Measurements from ENCODE around the gene QTRT2.
A peak's percentile ranks its signal among the peaks of the same experiment; 100 is the strongest.

The QTRT2 gene

DNA sequence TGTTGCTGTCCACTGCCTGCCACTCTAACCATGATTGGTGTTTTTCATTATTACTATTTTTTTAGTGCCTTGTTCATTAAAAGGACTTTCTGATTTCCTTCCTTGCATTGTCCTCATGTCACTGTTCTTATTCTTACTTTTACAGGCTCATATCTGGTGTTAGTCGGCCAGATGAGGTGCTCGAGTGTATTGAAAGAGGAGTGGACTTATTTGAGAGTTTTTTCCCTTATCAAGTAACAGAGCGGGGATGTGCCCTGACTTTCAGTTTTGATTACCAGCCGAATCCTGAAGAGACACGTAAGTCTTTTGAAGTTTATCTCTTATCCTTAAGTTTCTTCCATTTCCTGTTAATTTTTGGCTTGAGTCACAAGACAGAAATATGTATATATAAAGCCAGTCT lies 23.2 kb downstream of the QTRT2 start:
- DNase-seq = no peak

DNA sequence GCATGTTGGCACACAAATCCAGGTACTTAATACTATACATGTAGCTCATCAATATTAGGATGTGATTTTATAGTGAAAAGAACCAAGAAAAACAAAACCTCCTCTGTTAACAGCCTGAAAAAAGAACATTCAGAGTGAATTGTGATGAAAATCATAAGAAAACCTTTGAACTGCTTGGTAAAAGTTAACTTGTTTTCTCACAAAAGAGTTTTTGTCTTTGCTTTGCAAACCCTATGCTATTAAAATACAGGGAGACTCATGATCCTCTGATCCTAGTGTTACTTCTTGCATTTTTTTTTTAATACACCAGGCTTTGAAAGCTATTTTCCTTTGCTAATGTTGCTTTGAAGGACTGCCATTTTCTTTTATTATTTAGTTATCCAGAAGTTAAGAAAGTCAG lies 23.7 kb downstream of the QTRT2 start:
- no peak for DNase-seq

DNA sequence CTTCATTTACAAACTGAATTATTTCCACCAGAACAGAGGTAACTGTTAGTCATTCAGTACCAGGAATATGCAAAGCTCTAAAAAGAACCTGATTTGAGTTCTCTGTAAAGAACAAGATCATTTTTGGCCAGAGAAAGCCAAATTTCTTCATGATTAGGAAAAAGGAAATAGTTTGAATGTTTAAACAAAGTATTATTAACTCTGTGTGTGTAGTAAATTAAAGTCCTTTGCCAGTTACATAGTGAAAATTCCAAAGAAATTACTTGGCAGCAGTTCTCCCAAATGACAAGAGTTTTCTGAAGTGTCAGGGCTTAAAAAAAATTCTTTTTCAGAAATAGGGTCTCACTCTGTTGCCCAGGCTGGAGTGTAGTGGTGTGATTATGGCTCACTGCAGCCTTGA lies 24.5 kb downstream of the QTRT2 start:
- no peak for DNase-seq

DNA sequence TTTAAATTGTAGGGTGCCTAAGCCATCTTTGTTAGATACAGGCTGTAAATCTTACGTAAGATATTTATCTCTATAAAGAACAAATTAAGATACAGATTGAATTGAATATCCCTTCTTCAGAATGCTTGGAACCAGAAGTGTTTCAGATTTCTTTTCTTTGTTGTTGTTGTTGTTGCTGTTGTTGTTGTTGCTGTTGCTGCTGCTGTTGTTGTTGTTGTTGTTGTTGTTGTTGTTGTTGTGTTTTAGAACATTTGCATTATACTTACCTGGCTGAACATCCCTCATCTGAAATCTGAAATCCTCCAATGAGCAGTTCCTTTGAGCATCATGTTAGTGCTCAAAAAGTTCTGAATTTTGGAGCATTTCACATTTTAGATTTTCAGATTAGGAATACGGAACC lies 26.6 kb downstream of the QTRT2 start:
- no peak for DNase-seq

DNA sequence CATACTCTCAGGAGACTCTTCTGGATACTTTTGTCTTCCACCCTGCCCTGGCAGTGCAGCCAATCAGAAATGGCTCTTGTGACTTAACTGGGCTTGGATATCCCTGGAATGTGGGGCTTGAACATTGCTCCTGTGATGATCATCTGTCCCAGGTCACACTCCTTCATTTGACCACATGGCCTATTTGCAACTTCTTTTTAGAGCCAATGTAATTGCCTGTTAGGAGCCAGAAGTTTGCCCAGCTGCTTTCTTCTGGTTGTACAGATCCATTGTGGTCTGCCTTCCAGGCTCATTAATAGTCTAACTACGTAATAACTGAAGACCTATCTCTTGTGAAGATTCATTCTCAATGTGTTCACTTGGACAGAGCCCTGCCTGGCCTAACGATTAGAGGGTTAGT lies 29.8 kb downstream of the QTRT2 start:
- DNase-seq = no peak

DNA sequence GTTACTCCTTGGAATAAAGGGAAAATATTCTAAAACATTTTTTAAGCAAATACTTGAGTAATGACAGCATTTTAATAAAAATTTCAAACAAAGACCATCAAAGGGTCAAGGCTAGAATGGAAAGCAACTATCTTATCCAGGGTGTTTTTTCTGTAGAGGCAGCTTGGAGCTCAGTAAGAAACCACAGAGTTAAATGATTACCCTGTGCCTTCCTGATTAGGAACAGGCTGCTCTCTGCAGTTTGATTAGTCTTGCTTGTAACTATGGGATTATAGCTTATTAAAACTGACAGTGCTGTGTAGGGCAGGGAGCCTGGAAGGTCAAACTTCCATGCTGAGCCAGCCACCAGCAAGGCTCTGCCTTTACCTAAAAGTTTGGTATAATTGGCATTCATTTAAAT lies 33.1 kb downstream of the QTRT2 start:
- DNase-seq = no peak

DNA sequence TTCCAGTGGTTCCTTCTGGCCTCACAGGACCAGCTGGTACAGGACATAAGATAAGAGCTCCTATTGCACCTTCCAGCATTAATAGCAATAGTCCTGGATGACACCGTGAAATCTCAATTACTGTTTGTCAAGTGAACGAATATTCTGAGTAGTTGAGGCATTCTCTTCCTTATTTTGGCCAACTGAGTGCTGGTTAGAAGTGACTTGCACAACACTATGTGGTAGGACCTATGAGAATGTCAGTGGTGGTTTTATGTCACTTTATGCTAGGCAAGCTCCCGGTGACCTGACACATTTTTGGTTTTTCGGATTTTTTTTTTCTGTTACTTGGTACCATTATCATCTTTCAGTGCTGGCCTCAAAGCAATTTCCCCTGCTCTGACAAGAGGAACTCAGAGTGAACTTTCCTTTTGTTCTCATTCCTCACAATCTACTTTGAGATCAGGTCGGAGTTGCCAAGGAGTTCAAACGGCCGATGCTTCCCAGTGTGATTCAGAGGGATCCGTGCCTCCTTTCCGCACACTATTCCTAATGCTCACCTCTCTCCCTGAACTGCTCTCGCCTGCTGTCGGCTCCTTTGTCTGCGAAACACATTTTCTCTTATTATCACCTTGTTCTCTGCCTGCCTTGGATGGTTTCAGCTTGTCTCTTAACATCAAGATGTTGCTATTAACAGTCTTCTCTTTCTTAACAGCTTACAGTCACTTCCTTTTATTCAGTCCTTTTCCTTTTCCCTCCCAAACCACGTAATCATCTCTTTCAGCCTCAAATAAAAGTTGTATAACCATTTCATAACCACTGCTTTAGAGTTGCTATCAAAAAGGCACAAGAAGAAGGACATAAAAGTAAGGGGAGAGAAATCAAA lies 35.8 kb downstream of the QTRT2 start:
- DNase-seq = peak; percentile 29

DNA sequence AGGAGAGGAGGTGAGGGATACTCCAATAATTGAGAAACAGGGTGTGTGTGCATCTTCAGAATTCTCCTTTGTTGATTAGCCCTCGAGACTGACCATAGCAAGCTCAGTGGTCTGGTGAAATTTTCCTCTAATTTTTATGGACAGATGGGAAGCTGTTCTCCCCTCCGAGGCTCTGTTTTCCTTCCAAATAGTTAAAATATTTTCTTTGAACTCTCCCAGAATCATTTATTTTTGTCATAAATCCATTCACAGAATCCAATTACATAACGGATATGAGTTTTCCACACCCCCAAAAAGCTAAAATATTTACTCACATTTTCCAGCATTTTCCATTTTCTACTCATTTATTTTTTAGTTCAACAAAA lies 36.5 kb downstream of the QTRT2 start:
- no peak for DNase-seq

DNA sequence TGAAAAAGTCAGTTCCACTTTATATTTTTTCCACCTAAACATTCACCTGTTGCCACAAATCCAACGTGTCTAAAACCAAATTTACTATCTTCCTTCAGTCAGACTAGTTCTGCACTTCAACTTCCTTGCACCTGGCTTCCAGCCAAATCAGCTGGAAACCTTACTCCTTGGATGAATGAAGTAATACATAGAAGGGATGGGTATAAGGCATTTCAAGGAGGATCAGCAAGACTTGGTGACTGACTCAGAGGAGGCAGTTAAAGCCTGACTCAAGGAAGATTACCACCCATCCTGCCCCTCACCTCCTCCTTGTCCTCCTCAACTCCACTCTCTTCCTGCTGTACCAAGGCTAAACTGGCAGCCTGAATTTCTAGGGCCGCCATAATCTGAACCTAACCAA lies 37.1 kb downstream of the QTRT2 start:
- DNase-seq = no peak

DNA sequence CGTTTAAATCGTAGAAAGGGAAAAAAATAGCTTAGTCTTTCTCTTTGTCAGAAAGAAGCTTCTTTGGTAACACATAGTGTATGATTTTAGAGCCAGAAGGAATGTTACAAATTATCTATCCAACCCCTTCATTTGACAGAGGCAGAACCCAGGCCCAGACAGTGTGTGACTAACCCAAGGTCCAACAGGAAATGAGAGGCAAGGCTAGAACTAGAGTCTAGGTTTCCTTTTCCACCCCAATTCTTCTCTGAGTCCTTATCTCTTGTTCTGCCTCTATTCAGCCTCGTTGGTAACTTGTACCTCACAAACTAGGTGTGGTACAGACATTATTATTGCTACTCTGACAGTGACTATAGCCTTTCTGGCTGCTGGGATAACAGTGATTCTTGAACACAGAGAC lies 39.3 kb downstream of the QTRT2 start:
- no peak for DNase-seq

DNA sequence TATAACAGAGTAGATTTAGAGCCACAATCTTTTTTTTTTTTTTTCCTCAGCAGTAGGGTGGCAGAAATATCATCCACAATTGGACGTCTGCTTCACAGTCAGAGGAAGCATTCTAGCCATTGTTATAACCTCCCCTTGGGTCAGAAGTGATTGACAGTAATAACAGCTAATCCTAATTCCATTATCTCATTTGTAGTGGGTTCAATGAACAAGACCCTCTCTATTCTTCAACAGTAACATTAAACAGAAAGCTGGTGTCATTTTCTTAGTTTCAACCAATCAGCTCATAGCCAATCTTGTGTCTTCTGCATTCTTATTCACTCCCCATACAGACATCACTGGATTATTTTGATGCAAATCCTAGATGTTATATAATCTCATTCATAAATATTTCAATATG lies 44.6 kb downstream of the QTRT2 start:
- no peak for DNase-seq

DNA sequence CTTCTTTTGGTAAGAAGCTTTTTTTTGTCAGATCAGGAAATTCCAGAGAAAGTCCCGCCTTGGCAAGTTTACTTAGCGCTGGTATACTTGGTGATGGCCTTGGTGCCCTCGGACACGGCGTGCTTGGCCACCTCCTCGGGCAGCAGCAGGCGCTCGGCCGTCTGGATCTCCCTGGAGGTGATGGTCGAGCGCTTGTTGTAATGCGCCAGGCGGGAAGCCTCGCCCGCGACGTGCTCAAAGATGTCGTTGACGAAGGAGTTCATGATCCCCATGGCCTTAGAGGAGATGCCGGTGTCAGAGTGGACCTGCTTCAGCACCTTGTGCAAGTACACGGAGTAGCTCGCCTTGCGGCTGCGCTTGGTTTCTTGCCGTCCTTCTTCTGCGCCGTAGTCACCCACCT lies 46.6 kb downstream of the QTRT2 start:
- DNase-seq = no peak

DNA sequence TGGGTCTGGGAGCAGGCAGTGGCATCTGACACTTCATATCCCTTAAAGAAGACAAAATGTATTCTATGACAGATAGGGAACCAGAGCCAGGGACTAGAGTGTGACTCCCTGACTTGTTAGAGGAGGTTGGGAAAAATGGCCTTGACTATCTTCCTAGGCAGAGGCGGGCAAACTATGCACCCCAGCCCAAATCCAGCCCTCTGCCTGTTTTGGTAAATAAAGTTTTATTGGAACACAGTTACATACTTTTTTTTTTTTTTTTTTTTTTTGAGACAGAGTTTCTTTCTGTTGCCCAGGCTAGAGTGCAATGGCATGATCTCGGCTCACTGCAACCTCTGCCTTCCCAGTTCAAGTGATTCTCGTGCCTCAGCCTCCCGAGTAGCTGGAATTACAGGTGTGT lies 47.3 kb downstream of the QTRT2 start:
- no peak for DNase-seq

DNA sequence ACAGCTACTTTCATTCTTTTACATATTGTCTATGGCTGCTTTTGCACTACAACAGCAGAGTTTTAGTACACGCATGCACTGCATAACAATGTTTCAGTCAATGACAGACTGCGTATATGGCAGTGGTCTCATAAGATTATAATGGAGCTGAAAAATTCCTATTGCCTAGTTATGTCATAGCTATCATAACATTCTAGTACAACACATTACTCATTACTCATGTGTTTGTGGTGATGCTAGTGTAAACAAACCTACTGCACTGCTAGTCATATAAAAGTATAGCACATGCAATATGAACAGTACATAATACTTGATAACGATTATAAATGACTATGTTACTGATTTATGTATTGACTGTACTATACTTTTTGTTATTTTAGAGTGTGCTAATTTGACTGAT lies 47.9 kb downstream of the QTRT2 start:
- no peak for DNase-seq

DNA sequence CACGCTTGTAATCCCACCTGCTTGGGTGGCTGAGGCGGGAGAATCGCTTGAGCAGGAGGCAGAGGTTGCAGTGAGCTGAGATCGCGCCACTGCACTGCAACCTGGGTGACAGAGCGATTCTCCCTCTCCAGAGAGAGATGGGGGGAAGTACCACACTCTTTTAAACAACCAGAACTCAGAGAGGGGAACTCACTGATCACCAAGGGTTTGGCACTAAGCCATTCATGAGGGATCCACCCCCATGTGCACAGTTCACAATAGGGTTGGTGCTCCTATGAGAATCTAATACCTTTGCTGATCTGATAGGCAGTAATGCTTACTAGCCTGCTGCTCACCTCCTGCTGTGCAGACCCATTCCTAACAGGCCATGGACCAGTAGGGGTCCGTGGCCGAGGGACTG lies 51.6 kb downstream of the QTRT2 start:
- DNase-seq = no peak

DNA sequence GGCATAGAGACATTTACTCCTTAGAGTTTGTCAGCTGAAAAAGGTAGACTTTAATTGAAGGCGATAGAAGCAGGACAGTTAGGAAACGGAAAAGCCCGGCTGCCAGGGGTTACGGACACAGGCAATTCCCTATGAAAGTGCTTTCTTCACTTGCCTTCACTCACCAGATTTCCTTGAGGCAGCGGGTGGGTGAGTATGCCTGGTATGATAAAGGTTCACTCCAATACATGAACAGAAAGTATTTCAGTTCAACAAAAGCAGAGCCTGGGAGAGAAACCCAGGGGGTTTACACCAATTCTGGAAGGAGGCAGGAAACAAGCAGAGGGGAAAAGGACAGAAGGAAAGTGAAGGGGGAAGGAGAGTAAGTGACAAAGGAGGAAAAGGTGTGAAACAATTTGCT lies 53.9 kb downstream of the QTRT2 start:
- no peak for DNase-seq

DNA sequence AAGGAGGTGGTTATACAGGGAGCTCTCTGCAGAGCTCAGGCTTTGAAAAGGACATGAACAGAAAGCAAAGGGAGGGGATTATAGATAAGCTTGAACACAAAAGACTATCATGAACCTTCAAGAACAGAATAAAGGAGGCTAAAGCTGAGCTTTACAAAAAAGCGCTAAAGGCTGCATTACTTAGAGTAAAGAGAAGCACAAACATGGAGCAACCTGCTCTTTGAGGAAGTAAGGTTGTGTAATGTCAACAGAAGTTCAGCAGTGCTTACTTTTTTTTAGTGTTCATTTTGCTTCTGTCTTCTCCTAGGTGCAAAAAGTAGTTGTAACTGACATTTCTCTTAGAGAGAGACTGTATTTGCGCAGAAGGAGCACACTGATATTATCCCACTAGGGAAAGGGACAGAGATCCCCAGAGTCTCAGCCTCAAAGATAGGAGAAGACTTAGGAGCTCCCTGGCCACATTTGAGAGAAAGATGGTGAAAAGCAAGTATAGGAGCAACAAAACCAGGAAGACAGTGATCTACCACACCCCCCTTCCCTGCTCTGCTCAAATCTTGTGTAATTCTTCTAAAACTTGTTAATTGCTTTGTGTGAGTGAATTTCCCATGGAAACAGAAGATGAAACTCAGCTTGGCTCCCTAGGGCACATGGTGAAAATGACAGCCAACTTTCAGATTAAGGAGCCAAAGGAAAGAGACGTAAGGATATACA lies 54.7 kb downstream of the QTRT2 start:
- DNase-seq = peak; percentile 92

DNA sequence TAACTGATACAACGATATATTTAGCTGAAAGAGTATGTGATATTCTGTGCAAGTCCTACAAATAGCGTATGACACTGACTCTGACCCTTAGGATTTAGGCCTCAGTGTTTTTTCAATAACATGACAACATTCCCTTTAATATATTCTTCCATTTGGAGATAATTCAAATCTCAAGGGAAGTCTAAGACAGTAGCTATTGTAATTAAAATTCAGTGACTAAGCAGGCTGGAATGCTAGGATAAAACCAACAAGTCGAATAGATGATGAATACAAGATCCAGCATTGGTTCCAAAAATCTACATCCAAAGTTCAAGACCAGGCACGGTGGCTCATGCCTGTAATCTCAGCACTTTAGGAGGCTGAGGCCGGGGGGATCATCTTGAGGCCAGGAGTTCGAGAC lies 56.2 kb downstream of the QTRT2 start:
- no peak for DNase-seq

DNA sequence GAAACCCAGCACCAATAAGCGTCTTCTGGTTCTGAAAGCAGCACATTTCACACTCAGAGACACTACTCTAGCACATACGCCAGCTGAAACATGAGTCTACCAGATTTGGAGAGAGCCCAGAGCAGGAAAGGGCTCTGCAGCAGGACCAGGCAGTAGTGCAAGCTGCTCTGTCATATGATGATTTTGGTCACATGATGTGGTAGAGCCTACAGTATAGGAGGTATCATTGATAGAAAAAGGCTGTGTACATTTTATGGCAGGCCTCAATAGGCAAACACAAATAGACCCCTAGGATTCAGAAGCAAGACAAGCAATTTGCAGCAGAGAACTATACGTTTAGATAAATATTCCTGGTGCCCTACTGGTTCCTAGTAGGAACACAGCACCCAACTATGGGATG lies 58.2 kb downstream of the QTRT2 start:
- DNase-seq = no peak

DNA sequence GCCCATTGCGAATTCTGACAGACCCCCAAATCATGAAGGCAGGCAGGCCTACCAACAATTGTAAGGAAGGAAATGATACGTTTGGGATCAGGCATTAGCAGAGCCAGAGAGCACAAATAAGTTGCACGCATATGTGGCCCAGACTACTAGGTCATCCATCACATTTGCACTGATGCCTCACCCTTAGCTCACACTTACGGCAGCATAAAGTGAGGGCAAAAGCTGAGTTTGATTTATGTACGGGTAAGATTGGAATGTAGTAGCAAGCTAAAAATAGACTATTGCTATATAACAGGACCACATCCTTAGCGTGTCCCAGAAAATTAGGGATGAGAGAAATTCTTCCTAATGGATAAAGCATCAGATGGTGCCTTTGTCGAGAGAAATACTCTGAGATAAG lies 58.6 kb downstream of the QTRT2 start:
- no peak for DNase-seq

DNA sequence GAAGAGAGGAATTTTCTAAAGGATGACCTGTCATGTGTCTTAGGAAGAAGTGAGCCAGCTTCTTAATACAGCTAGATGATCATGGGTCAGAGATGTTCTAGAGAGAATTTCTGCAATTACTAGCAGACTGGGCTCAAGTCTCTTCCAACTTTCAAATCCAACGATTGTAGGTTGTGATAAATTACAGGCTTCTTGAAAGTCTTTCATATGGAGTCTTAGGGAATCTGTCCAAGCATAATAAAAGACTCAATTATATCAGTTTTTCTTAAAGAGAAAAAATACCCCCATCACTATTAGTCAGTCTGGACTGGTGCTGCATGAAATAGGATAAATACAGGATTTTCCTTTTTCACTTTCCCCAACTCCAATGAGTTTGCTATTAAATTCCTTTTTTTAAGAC lies 63.2 kb downstream of the QTRT2 start:
- no peak for DNase-seq

DNA sequence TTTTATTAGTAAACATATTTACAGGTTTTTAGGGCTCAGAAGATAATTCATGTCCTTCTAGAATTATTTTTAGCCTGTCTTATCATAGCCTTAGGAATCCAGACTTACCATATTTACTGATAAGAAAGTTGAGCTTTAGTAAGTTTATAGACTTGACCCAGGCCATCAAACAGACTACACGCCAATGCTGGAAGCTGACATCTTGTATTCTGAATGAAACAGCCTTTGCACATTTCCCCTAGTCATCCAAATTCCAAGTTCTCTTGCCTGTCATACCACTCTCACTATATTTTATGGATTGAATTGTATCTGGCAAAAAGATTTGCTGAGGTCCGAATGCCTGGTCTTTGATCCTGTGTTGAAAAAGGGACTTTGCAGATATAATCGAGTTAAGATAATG lies 63.7 kb downstream of the QTRT2 start:
- no peak for DNase-seq

DNA sequence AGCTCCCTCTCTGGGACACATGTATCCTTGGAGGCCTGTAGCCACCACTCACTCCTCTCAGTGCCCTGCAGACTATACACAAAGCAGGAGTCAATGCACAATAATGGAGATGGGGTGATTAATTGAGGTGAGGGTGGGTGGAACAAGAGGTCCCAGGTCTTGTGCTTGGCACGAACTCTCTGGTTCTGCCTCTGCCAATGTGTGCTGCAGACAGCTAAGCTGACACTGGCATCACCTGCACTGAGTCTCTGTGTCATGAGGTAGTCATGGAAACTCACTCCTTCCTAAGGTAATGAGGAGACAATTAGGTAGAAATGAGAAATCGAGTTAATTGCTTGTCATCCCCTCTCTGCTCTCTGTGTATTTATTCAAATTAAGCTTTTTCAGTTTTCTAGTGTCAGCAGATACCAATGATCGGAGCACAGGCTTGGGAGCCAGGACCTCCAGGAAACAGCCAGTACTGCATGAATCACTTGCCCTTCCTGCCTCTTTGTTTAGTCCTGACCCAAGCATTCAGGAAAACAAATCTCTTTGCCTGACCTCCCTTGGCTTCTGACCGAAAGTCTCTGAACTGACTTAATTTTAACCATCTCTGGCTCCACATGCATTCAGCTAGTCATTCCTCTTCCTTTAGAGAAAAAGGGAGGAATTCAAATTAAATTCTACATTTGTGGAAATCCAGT lies 65.6 kb downstream of the QTRT2 start:
- DNase-seq = no peak

DNA sequence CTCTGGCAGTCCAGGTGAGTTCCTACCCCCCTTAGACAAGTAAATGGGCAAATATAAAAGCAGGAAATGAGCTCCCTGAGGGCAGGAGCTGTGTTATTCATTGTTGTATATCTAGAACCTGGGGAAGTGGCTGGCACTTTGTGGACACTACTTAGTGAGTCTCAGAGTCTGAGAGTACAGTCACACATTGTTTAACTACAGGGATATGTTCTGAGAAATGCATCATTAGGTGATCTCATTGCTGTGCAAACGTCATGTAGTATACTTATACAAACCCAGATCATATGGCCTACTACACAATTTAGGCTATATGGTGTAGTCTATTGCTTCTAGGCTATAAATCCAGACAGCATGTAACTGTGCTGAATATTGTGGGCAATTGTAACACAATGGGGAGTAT lies 69.9 kb downstream of the QTRT2 start:
- DNase-seq = no peak

All from SIG-M5 (cell line).